DOHH2 (cell line): ENCODE data around the gene PDLIM7.

ENCODE experiments used
- H3F3A ChIP-seq: fragments of 200-600 bp; sonication (generic), shearing (Covaris generic); 2 replicates; pipeline ENCODE4 v1.6.0; 2016; ENCODE audit warnings: antibody characterized with exemption, mild to moderate bottlenecking; ENCODE audit not compliant: control insufficient read depth, insufficient read depth
- H3K27ac ChIP-seq: fragments of 200-600 bp; sonication (generic); 2 replicates; pipeline ENCODE4 v1.5.1; 2014; ENCODE audit warnings: low read depth, mild to moderate bottlenecking, low read length, moderate library complexity
- H3K27me3 ChIP-seq: fragments of 200-600 bp; sonication (generic); 2 replicates; pipeline ENCODE4 v1.6.1; 2014; ENCODE audit warnings: mild to moderate bottlenecking, low read length, mixed read lengths; ENCODE audit not compliant: control insufficient read depth
- H3K36me3 ChIP-seq: fragments of 200-600 bp; sonication (generic); 2 replicates; pipeline ENCODE4 v1.6.1; 2014; ENCODE audit warnings: mild to moderate bottlenecking, low read length, moderate library complexity, mixed read lengths; ENCODE audit not compliant: control insufficient read depth
- H3K4me1 ChIP-seq: fragments of 200-600 bp; sonication (generic); 2 replicates; pipeline ENCODE4 v1.6.1; 2014; ENCODE audit warnings: mild to moderate bottlenecking, low read length, mixed read lengths; ENCODE audit not compliant: control insufficient read depth
- H3K4me2 ChIP-seq: fragments of 200-600 bp; sonication (generic); 2 replicates; pipeline ENCODE4 v1.6.0; 2014; ENCODE audit warnings: mild to moderate bottlenecking, low read length, moderate library complexity
- H3K4me3 ChIP-seq: fragments of 200-600 bp; sonication (generic); 2 replicates; pipeline ENCODE4 v1.5.1; 2014; ENCODE audit warnings: mild to moderate bottlenecking, low read length, mixed read lengths
- H3K79me2 ChIP-seq: fragments of 200-600 bp; sonication (generic); 2 replicates; pipeline ENCODE4 v1.6.1; 2014; ENCODE audit warnings: mild to moderate bottlenecking, low read length, mixed read lengths; ENCODE audit not compliant: control insufficient read depth
- H3K9me2 ChIP-seq: fragments of 200-600 bp; sonication (generic); replicated peaks from 2 replicates; pipeline ENCODE4 v1.6.1; 2014; ENCODE audit warnings: mild to moderate bottlenecking, low read length, mixed read lengths; ENCODE audit not compliant: control insufficient read depth
- H3K9me3 ChIP-seq: fragments of 200-600 bp; sonication (generic); 2 replicates; pipeline ENCODE4 v1.6.1; 2014; ENCODE audit warnings: antibody characterized with exemption, low read length, mixed read lengths; ENCODE audit not compliant: control insufficient read depth, insufficient read depth
- H4K20me1 ChIP-seq: fragments of 200-600 bp; sonication (generic); 2 replicates; pipeline ENCODE4 v1.6.0; 2014; ENCODE audit warnings: low read depth, mild to moderate bottlenecking, antibody characterized with exemption, low read length, moderate library complexity; ENCODE audit not compliant: control insufficient read depth, insufficient read depth
- CTCF ChIP-seq: fragments of 200-600 bp; sonication (generic); IDR thresholded peaks from one replicate; pipeline ENCODE4 v1.5.1; 2014; ENCODE audit warnings: antibody characterized with exemption, mild to moderate bottlenecking, low read depth, low read length; ENCODE audit not compliant: poor library complexity, severe bottlenecking
- EZH2phosphoT487 ChIP-seq: fragments of 200-600 bp; sonication (generic); IDR thresholded peaks from 2 replicates; pipeline ENCODE4 v1.6.1; 2017; ENCODE audit warnings: borderline replicate concordance, mild to moderate bottlenecking, antibody characterized with exemption, low read length, moderate library complexity, mixed read lengths

Gene PDLIM7

GRCh38 chr5:177437623-177438022 is 59.8 kb downstream of the PDLIM7 start:
- no peak for TF ChIP-seq EZH2phosphoT487
- TF ChIP-seq CTCF: no peak
- no peak overlapping the region for H3K4me3 ChIP-seq
- peaks cover 3% of the 10 kb centered on the region; the same call in 1 of the 2 replicates for H3K79me2 ChIP-seq
- H3K4me1 ChIP-seq: peaks cover 3% of the 10 kb centered on the region
- no peaks in the 10 kb centered on the region for H3K9me3 ChIP-seq
- H3F3A ChIP-seq: 0 out of 2 replicates have a peak, but pooled peaks cover 6% of the 10 kb centered on the region
- no peaks in the 10 kb centered on the region for H3K9me2 ChIP-seq
- peaks cover under 1% of the 10 kb centered on the region; the same call in 1 of the 2 replicates for H4K20me1 ChIP-seq
- no peak overlapping the region for H3K27ac ChIP-seq
- peaks cover 92% of the 10 kb centered on the region for H3K36me3 ChIP-seq
- H3K27me3 ChIP-seq: no peaks in the 10 kb centered on the region
- no peak overlapping the region for H3K4me2 ChIP-seq

- Histone ChIP-seq H3K4me2 (no peak overlapping the region), H3K4me3 (no peak overlapping the region), H4K20me1 (peaks cover 6% of the 10 kb centered on the region; the same call in 1 of the 2 replicates), H3K27me3 (no peaks in the 10 kb centered on the region), H3F3A (peaks cover 13% of the 10 kb centered on the region), H3K9me3 (no peaks in the 10 kb centered on the region), H3K36me3 (peaks cover 86% of the 10 kb centered on the region), H3K79me2 (peaks cover 13% of the 10 kb centered on the region; the same call in 1 of the 2 replicates), H3K4me1 (peaks cover 20% of the 10 kb centered on the region), H3K27ac (no peak overlapping the region), H3K9me2 (no peaks in the 10 kb centered on the region)
- no peak for TF ChIP-seq CTCF
- TF ChIP-seq EZH2phosphoT487: no peak
Measured at GRCh38 chr5:177435847-177436536, 61.4 kb downstream of the PDLIM7 start.

DNA sequence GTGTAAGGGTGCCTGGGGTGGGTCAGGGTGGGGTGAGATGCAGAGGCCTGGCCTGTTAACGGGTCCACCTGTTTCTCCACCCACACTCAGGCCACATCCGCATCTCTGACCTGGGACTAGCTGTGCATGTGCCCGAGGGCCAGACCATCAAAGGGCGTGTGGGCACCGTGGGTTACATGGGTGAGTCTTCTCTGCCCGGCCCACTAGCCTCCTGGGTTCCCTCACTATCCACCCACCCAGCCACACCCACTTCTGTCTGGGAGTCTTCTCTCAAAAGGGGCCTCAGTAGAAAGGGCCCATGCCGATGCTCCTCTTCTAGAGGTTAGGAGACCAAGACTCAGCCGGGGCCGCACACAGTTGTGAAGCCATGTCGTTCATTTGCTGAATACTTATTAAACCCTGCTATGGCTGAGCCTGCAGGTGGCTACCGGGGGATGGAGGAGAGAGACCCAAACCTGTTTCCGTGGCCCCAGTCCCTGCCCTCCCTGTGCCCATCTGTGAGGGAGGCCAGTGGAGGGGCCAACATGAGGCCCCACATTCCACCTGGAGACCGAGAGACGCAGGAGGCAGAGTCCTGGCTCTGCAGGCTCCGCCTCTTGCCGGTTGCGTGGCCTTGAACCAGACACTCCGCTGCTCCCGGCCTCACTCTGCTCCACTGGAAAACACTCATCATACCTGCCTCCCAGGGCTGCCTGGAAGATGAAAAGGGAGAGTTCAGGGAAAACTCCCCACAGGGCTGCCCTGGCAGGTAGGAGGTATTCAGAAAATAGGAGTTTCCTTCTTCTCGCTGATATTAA is 62.3 kb downstream of the PDLIM7 start:
- H4K20me1 ChIP-seq: peaks cover 6% of the 10 kb centered on the region; the same call in 1 of the 2 replicates
- H3F3A ChIP-seq: peaks cover 21% of the 10 kb centered on the region
- H3K4me1 ChIP-seq: peaks cover 28% of the 10 kb centered on the region
- peaks cover 19% of the 10 kb centered on the region for H3K79me2 ChIP-seq
- H3K9me3 ChIP-seq: no peaks in the 10 kb centered on the region
- no peak overlapping the region for H3K4me3 ChIP-seq
- H3K4me2 ChIP-seq: no peak overlapping the region
- no peaks in the 10 kb centered on the region for H3K27me3 ChIP-seq
- H3K36me3 ChIP-seq: peaks cover 87% of the 10 kb centered on the region
- H3K27ac ChIP-seq: no peak overlapping the region
- TF ChIP-seq EZH2phosphoT487 (no peak), CTCF (no peak)
- no peaks in the 10 kb centered on the region for H3K9me2 ChIP-seq
